8988T (cell line): ENCODE data around the gene B4GALT7.
"Not testable (repeated sequence)": the region's sequence is repeated elsewhere in the genome, so short reads cannot be mapped to it uniquely, and the experiment has no call there.

Source experiments
- DNase-seq: peaks from one replicate; pipeline ENCODE4 v3.0.0; 2011

The B4GALT7 gene

DNA sequence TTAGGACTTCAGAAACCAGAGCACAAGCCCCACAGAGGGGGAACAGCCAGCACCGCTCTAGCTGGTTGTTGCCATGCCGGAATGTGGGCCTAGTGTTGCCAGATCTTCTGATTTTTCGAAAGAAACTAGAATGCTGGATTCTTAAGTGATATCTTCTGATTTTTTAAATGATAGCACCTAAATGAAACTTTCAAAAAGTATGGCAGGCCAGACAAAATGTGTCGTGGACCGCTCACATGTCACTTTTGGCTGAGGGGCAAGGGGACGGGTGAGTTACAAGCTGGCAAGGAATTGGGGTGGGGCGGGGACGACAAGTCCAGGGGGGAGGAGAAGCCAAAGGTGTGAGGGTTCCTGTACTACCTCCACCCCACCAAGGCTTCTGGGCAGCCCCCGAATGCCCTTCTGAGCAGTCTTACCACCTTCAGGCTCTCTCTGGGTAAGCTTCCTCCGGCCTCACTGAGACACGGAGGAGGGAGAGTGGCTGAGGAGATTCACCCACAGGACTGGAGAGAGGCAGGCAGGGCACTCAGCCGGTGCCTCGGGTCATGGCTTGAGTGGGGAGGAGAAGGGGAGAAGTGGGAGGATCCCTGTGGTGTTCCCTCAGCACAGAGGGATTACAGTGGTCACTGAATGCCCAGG lies 10.3 kb downstream of the B4GALT7 start:
- DNase-seq, result no peak

- DNase-seq, result no peak
Measured at GRCh38 chr5:177610770-177611445, 11.0 kb downstream of the B4GALT7 start.

- DNase-seq, result no peak
Measured at GRCh38 chr5:177611446-177612214, 11.7 kb downstream of the B4GALT7 start.

- DNase-seq, result no peak
Measured at GRCh38 chr5:177612215-177612673, 12.3 kb downstream of the B4GALT7 start.

- no peak for DNase-seq
Measured at GRCh38 chr5:177620560-177620959, 20.6 kb downstream of the B4GALT7 start.

DNA sequence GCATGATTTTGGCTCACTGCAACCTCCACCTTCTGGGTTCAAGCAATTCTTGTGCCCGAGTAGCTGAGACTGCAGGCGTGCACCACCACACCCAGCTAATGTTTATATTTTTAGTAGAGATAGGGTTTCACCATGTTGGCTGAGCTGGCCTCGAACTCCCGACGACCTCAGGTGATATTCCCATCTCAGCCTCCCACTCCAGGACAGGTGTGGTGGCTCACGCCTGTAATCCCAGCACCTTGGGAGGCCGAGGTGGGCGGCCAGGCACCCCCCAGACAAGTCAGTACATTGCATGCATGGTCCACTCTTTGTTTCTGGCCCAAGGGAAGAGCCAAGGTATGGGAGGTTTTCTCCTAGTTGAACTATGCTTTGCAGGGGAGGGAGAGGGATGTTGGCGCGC lies 24.2 kb downstream of the B4GALT7 start:
- DNase-seq, result not testable (repeated sequence)

GRCh38 chr5:177630186-177630585 lies 30.3 kb downstream of the B4GALT7 start:
- not testable (repeated sequence) for DNase-seq

DNA sequence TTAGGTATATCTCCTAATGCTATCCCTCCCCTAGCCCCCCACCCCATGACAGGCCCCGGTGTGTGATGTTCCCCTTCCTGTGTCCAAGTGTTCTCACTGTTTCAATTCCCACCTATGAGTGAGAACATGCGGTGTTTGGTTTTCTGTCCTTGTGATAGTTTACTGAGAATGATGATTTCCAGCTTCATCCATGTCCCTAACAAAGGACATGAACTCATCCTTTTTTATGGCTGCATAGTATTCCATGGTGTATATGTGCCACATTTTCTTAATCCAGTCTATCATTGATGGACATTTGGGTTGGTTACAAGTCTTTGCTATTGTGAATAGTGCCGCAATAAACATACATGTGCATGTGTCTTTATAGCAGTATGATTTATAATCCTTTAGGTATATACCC lies 35.0 kb downstream of the B4GALT7 start:
- not testable (repeated sequence) for DNase-seq

GRCh38 chr5:177645462-177645861 lies 45.5 kb downstream of the B4GALT7 start:
- DNase-seq, result not testable (repeated sequence)

- not testable (repeated sequence) for DNase-seq
Measured at GRCh38 chr5:177651235-177651634, 51.3 kb downstream of the B4GALT7 start.

- DNase-seq, result not testable (repeated sequence)
Measured at GRCh38 chr5:177657846-177658245, 57.9 kb downstream of the B4GALT7 start.

DNA sequence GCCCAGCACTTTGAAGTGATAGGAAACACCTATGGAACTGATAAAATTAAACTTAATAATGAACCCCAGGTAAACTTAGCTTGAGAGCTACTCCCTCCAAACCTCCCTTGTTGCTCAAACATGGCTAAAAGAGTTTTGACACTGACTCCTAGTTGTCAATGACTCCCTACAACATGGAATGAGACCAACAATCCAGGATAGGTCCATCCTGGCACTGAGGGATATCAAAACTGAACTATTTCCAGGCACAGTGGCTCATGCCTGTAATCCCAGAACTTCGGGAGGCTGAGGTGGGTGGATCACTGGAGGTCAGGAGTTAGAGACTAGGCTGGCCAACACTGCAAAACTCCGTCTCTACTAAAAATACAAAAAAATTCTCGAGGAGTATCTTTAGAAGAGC lies 58.6 kb downstream of the B4GALT7 start:
- not testable (repeated sequence) for DNase-seq
